ENCODE data around the gene GUCY1A2.

The GUCY1A2 gene

GRCh38 chr11:106961518-106961917 lies 56.8 kb downstream of the GUCY1A2 start:
- no peak for TF ChIP-seq POLR2AphosphoS5 (IDR thresholded peaks at IDR 0.05; ENCODE audit: low read depth, low read length)
- TF ChIP-seq POLR2A (IDR thresholded peaks at IDR 0.05; ENCODE audit: low read depth, low read length), result no peak
- no peak for TF ChIP-seq TAF1 (IDR thresholded peaks at IDR 0.05; ENCODE audit: borderline replicate concordance, low read depth, low read length)
- FAIRE-seq, result no peak
- no peak for DNase-seq (ENCODE audit: insufficient read length)

- DNase-seq (ENCODE audit: insufficient read length) (no peak), FAIRE-seq (no peak)
- TF ChIP-seq POLR2A (IDR thresholded peaks at IDR 0.05; ENCODE audit: low read depth, low read length), result no peak
- TF ChIP-seq TAF1 (IDR thresholded peaks at IDR 0.05; ENCODE audit: borderline replicate concordance, low read depth, low read length), result no peak
- TF ChIP-seq POLR2AphosphoS5 (IDR thresholded peaks at IDR 0.05; ENCODE audit: low read depth, low read length), result no peak
Observed at GRCh38 chr11:106961048-106961447, 57.2 kb downstream of the GUCY1A2 start.

- FAIRE-seq (no peak), DNase-seq (ENCODE audit: insufficient read length) (no peak)
- TF ChIP-seq POLR2A (IDR thresholded peaks at IDR 0.05; ENCODE audit: low read depth, low read length) (no peak), POLR2AphosphoS5 (IDR thresholded peaks at IDR 0.05; ENCODE audit: low read depth, low read length) (no peak), TAF1 (IDR thresholded peaks at IDR 0.05; ENCODE audit: borderline replicate concordance, low read depth, low read length) (no peak)
Observed at GRCh38 chr11:106959800-106960199, 58.5 kb downstream of the GUCY1A2 start.

GRCh38 chr11:106959386-106959785 lies 58.9 kb downstream of the GUCY1A2 start:
- no peak for TF ChIP-seq TAF1 (IDR thresholded peaks at IDR 0.05; ENCODE audit: borderline replicate concordance, low read depth, low read length)
- TF ChIP-seq POLR2AphosphoS5 (IDR thresholded peaks at IDR 0.05; ENCODE audit: low read depth, low read length), result no peak
- TF ChIP-seq POLR2A (IDR thresholded peaks at IDR 0.05; ENCODE audit: low read depth, low read length), result no peak
- FAIRE-seq, result no peak
- no peak for DNase-seq (ENCODE audit: insufficient read length)

DNA sequence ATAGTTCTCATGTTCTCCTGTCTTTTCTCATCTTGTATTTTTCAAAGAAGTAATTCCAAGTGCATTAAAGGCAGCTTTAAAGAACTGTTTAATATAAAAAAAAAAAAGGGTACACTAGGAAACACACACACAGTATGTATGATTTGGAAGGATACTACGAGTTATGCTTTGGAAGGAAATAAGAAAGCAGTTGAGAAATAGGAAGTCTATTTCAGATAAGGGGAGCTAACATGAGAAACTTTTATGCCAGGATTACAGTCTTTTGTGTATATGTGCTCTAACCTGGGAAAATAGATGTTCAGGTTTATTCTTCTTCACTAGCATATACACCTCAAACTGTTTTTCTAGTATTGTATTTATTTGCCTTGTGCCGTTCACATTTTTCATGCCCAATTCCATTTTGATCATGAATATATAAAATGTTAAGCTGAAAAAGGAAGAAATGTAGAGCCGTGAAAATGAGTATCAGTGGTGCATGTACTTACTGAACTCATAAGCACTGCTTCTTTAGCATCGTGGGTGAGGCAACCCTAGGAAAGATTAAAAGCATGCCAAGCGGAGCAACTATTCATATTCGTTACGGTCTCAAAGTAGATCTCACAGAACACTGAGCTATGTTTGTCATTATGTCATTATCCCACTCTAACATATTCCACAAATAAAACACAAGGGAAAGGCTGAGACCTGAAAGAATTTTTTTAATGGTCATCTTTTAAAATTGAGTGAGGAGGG lies 59.6 kb downstream of the GUCY1A2 start:
- TF ChIP-seq TAF1 (IDR thresholded peaks at IDR 0.05; ENCODE audit: borderline replicate concordance, low read depth, low read length) (no peak), POLR2AphosphoS5 (IDR thresholded peaks at IDR 0.05; ENCODE audit: low read depth, low read length) (no peak), POLR2A (IDR thresholded peaks at IDR 0.05; ENCODE audit: low read depth, low read length) (no peak)
- FAIRE-seq, result no peak
- DNase-seq (ENCODE audit: insufficient read length), result no peak

DNA sequence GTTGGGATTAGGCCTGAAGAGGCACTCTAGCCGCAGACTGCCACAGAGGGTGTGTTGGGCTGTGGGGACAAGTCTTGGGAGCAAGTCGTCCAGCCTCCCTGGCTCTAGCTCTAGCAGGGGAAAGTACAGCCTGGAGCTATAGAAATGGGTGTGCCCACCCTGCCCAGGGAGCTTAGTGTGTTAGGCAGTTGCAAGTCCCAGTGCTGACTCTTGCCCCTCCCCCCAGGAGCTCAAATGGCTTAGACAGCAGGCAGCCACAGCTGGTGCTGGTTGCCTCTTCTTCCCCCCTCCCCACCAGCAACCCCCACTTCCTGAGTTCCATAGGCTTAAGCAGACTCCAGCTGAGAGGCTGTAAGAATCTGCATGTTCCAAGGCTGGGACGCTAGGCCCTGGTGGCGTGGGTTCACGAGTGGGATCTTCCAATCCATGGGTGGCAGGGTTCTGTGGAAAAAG lies 61.2 kb downstream of the GUCY1A2 start:
- no peak for DNase-seq (ENCODE audit: insufficient read length)
- no peak for FAIRE-seq
- TF ChIP-seq POLR2AphosphoS5 (IDR thresholded peaks at IDR 0.05; ENCODE audit: low read depth, low read length) (no peak), TAF1 (IDR thresholded peaks at IDR 0.05; ENCODE audit: borderline replicate concordance, low read depth, low read length) (no peak), POLR2A (IDR thresholded peaks at IDR 0.05; ENCODE audit: low read depth, low read length) (no peak)

- FAIRE-seq (no peak), DNase-seq (ENCODE audit: insufficient read length) (no peak)
- TF ChIP-seq TAF1 (IDR thresholded peaks at IDR 0.05; ENCODE audit: borderline replicate concordance, low read depth, low read length), result no peak
- no peak for TF ChIP-seq POLR2AphosphoS5 (IDR thresholded peaks at IDR 0.05; ENCODE audit: low read depth, low read length)
- no peak for TF ChIP-seq POLR2A (IDR thresholded peaks at IDR 0.05; ENCODE audit: low read depth, low read length)
Observed at GRCh38 chr11:106950067-106950491, 68.2 kb downstream of the GUCY1A2 start.

GRCh38 chr11:106943089-106943488 lies 75.2 kb downstream of the GUCY1A2 start:
- FAIRE-seq (no peak), DNase-seq (ENCODE audit: insufficient read length) (no peak)
- TF ChIP-seq POLR2AphosphoS5 (IDR thresholded peaks at IDR 0.05; ENCODE audit: low read depth, low read length), result no peak
- TF ChIP-seq POLR2A (IDR thresholded peaks at IDR 0.05; ENCODE audit: low read depth, low read length), result no peak
- TF ChIP-seq TAF1 (IDR thresholded peaks at IDR 0.05; ENCODE audit: borderline replicate concordance, low read depth, low read length), result no peak

GRCh38 chr11:106939157-106939556 lies 79.1 kb downstream of the GUCY1A2 start:
- FAIRE-seq, result no peak
- TF ChIP-seq POLR2AphosphoS5 (IDR thresholded peaks at IDR 0.05; ENCODE audit: low read depth, low read length) (no peak), TAF1 (IDR thresholded peaks at IDR 0.05; ENCODE audit: borderline replicate concordance, low read depth, low read length) (no peak), POLR2A (IDR thresholded peaks at IDR 0.05; ENCODE audit: low read depth, low read length) (no peak)
- no peak for DNase-seq (ENCODE audit: insufficient read length)

DNA sequence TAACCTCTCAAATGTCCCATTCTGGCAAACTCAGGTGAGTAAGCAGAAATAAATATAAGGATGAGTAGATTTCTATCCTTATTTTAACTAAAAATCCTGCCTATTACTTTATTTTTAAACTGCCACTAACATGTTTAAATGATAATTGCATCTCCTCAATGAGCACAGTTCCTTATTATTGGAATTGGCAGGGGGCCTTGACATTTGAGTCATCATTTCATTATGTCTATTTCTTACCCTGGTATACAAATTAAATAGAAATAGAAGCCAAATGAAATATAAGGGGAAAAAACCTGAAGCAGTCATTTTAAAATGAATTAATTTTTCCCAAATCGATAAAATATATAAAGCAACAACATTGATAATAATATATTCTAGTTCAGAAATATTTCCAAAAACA lies 81.2 kb downstream of the GUCY1A2 start:
- no peak for FAIRE-seq
- no peak for DNase-seq (ENCODE audit: insufficient read length)
- TF ChIP-seq POLR2A (IDR thresholded peaks at IDR 0.05; ENCODE audit: low read depth, low read length), result no peak
- no peak for TF ChIP-seq POLR2AphosphoS5 (IDR thresholded peaks at IDR 0.05; ENCODE audit: low read depth, low read length)
- no peak for TF ChIP-seq TAF1 (IDR thresholded peaks at IDR 0.05; ENCODE audit: borderline replicate concordance, low read depth, low read length)

DNA sequence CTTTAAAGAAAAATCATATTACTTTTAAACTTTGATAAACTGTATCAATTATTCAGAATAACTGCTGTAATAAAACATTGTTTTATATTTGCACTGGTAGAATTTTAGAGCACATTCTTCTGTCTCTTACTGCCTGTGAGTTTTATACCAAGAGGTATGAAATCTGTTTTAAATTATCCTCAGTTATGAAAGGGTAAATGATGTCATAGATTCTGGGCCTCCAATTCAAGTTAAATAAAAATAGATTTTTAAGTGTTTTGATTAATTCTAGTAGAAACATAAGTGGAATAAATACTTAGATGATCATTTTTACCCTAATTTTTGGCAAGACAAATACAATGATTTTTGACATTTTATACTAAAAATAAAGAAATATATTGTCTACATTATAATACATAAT lies 93.0 kb downstream of the GUCY1A2 start:
- DNase-seq (ENCODE audit: insufficient read length), result no peak
- TF ChIP-seq TAF1 (IDR thresholded peaks at IDR 0.05; ENCODE audit: borderline replicate concordance, low read depth, low read length) (no peak), POLR2A (IDR thresholded peaks at IDR 0.05; ENCODE audit: low read depth, low read length) (no peak), POLR2AphosphoS5 (IDR thresholded peaks at IDR 0.05; ENCODE audit: low read depth, low read length) (no peak)
- FAIRE-seq, result no peak

DNA sequence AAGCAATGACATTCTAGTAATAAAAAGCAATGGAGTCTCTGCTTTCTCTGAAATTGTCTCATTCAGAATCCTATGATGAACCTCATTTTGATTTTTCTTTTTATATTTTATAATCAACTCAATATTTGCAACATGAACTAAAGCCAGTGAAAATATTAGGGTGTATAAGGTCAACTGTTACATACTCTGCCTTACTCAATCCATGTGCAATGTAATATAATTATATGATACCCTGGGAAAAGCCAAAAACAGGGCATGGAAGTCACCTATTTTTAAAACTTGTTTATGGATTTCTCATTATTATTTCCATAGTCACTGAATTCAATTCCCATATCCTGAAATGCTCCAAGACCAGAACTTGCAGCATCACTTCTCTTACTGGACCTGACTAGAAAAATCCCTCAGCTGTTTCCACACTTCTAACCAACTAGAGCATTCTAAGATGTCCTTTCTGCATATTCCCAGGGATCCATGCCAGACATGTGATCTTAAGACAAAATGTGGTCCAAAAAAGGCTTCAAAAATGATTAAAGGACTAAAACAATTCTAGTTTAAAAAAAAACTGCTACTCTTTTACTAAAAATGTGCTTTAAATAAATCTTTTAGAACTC lies 97.3 kb downstream of the GUCY1A2 start:
- DNase-seq (ENCODE audit: insufficient read length), result no peak
- TF ChIP-seq POLR2AphosphoS5 (IDR thresholded peaks at IDR 0.05; ENCODE audit: low read depth, low read length) (no peak), POLR2A (IDR thresholded peaks at IDR 0.05; ENCODE audit: low read depth, low read length) (no peak), TAF1 (IDR thresholded peaks at IDR 0.05; ENCODE audit: borderline replicate concordance, low read depth, low read length) (no peak)
- FAIRE-seq, result no peak
